Measurements from ENCODE around the gene C16orf92. TPM values are rescaled to one million over a fixed set of nuclear protein-coding genes. Genes with fewer than 3 reads are reported as not detected.
A peak's percentile ranks its signal among the peaks of the same experiment; 100 is the strongest.

The C16orf92 gene
- polyA plus RNA-seq, 1 donor from 2014 or later: not detected

DNA sequence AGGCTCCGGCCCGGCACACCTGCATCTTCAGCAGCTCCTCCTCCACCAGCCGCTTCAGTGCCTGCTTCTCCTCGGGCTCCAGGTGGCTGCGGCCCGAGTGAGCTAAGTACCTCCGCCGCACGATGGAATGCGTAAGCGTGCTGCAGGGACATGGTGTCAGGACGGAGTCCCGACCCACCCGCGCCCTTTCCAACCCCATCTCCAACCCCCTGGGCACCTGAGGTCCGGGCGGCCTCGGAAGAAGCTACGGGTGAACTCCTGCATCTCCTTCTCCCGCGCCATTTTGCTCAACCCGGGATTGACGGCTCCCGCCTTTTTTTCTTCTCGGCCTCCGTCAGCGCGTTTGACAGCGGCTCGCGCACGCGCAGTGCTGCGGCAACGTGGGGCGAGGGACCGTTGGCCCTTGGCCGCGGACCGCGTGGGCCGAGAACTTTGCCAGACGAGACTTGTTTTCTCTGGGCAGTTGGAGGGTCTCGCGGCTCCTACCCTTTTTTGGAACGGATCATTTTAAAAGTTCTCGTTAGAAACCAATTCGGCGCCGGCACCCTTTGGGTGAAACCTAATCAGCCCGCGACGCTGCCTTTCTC, 27.6 kb upstream of the C16orf92 start, which contains the start of gene HIRIP3:
TSS of gene HIRIP3 (minus strand) at position 294 of the 587 bp plus-strand sequence. CDS start at position 282, 12 bp downstream.
- no peak for TF ChIP-seq EZH2 (IDR thresholded peaks at IDR 0.05; ENCODE audit: borderline replicate concordance, insufficient read depth, low read length, poor library complexity, severe bottlenecking)
- TF ChIP-seq, protein P1, sequence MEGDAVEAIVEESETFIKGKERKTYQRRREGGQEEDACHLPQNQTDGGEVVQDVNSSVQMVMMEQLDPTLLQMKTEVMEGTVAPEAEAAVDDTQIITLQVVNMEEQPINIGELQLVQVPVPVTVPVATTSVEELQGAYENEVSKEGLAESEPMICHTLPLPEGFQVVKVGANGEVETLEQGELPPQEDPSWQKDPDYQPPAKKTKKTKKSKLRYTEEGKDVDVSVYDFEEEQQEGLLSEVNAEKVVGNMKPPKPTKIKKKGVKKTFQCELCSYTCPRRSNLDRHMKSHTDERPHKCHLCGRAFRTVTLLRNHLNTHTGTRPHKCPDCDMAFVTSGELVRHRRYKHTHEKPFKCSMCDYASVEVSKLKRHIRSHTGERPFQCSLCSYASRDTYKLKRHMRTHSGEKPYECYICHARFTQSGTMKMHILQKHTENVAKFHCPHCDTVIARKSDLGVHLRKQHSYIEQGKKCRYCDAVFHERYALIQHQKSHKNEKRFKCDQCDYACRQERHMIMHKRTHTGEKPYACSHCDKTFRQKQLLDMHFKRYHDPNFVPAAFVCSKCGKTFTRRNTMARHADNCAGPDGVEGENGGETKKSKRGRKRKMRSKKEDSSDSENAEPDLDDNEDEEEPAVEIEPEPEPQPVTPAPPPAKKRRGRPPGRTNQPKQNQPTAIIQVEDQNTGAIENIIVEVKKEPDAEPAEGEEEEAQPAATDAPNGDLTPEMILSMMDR (IDR thresholded peaks at IDR 0.05; ENCODE audit: poor library complexity, severe bottlenecking): no peak
- TF ChIP-seq TAF1 (IDR thresholded peaks at IDR 0.05; ENCODE audit: low read depth): peak; percentile 73
- TF ChIP-seq SMC3 (conservative IDR thresholded peaks at IDR 0.05; ENCODE audit: poor library complexity): peak; percentile 30
- TF ChIP-seq RAD21 (conservative IDR thresholded peaks at IDR 0.05): no peak
- peak; percentile 48 for TF ChIP-seq POLR2AphosphoS5 (IDR thresholded peaks at IDR 0.05)
- TF ChIP-seq, protein P2, sequence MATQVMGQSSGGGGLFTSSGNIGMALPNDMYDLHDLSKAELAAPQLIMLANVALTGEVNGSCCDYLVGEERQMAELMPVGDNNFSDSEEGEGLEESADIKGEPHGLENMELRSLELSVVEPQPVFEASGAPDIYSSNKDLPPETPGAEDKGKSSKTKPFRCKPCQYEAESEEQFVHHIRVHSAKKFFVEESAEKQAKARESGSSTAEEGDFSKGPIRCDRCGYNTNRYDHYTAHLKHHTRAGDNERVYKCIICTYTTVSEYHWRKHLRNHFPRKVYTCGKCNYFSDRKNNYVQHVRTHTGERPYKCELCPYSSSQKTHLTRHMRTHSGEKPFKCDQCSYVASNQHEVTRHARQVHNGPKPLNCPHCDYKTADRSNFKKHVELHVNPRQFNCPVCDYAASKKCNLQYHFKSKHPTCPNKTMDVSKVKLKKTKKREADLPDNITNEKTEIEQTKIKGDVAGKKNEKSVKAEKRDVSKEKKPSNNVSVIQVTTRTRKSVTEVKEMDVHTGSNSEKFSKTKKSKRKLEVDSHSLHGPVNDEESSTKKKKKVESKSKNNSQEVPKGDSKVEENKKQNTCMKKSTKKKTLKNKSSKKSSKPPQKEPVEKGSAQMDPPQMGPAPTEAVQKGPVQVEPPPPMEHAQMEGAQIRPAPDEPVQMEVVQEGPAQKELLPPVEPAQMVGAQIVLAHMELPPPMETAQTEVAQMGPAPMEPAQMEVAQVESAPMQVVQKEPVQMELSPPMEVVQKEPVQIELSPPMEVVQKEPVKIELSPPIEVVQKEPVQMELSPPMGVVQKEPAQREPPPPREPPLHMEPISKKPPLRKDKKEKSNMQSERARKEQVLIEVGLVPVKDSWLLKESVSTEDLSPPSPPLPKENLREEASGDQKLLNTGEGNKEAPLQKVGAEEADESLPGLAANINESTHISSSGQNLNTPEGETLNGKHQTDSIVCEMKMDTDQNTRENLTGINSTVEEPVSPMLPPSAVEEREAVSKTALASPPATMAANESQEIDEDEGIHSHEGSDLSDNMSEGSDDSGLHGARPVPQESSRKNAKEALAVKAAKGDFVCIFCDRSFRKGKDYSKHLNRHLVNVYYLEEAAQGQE (IDR thresholded peaks at IDR 0.05; ENCODE audit: borderline replicate concordance): peak; percentile 80
- TF ChIP-seq MXI1 (conservative IDR thresholded peaks at IDR 0.05; ENCODE audit: poor library complexity, severe bottlenecking): peak; percentile 94
- TF ChIP-seq EP300 (conservative IDR thresholded peaks at IDR 0.05; ENCODE audit: poor library complexity, severe bottlenecking): no peak
- H3K27ac ChIP-seq (ENCODE audit: low read length): peak within 1 kb of the TSS; percentile 97
- peak within 1 kb of the TSS; percentile 96 for H3K9ac ChIP-seq (ENCODE audit: low read length)
- peak within 1 kb of the TSS; percentile 80 for H3K4me2 ChIP-seq (ENCODE audit: low read length)
- peak within 1 kb of the TSS; percentile 96 for H2AFZ ChIP-seq (ENCODE audit: low read depth, low read length)
- peak within 1 kb of the TSS; percentile 94 for H3K4me3 ChIP-seq (ENCODE audit: low read length)
- H3K9me2 ChIP-seq (ENCODE audit: insufficient read depth, low read length): no peaks in the 10 kb centered on the region
- no peaks in the 10 kb centered on the region for H3K27me3 ChIP-seq (ENCODE audit: insufficient read depth, low read depth, low read length)
- no peaks in the 10 kb centered on the region for H3F3A ChIP-seq (ENCODE audit: insufficient read depth, low read length, poor library complexity, severe bottlenecking)
- H4K20me1 ChIP-seq (ENCODE audit: insufficient read depth): no peaks in the 10 kb centered on the region
- H3K79me2 ChIP-seq (replicated peaks; ENCODE audit: insufficient read depth, low read length): peaks cover 7% of the 10 kb centered on the region
- no peaks in the 10 kb centered on the region for H3K9me3 ChIP-seq (ENCODE audit: low read length)
- H3K36me3 ChIP-seq (ENCODE audit: insufficient read depth, low read length): no peaks in the 10 kb centered on the region

DNA sequence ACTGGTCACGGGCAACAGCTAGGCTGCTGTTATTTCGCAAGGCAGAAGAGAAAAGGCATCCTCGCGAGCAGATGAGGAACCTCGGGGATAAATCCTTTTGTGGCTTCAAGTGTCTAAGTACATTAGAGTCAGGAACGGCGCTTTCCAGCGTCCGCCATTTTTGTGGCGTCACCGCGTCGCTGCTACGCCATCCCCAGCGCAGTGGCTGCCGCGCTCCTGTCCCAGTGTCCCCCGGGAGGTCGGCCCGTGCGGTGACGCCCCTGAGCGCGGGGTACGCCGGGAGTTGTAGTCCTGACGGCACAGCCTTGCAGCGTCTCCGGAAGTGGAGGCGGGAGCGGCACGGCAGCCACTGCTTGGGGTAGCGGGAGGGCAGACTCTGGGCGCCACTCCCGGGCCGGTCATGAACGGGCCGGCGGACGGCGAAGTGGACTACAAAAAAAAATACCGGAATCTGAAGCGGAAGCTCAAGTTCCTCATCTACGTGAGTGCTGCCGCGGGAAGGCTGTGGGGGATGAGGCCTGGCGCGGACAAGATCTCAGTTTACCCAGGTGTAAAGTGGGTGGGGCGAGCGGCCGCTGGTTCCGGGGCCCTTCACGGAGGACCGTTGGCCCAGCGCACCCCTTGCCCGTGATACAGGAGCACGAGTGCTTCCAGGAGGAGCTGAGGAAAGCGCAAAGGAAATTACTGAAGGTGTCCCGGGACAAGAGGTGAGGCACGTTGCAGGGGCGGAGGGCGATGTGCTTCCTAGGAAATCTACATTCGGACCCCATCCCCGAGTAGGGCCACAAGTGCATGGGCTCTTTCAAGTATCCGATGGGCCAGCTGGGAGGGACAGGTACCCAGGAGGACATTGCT, 26.9 kb upstream of the C16orf92 start, which contains the start of gene INO80E:
TSS of gene INO80E (plus strand) at position 331 of the 855 bp plus-strand sequence. CDS start at position 401, 70 bp downstream.
- H3K9ac ChIP-seq (ENCODE audit: low read length): peak within 1 kb of the TSS; percentile 96

More for the DNA sequence above, 26.9 kb upstream of the C16orf92 start, which contains the start of gene INO80E:
- no peaks in the 10 kb centered on the region for H3K27me3 ChIP-seq (ENCODE audit: insufficient read depth, low read depth, low read length)
- H3K79me2 ChIP-seq (replicated peaks; ENCODE audit: insufficient read depth, low read length): peaks cover 7% of the 10 kb centered on the region
- no peaks in the 10 kb centered on the region for H3F3A ChIP-seq (ENCODE audit: insufficient read depth, low read length, poor library complexity, severe bottlenecking)
- no peaks in the 10 kb centered on the region for H3K36me3 ChIP-seq (ENCODE audit: insufficient read depth, low read length)
- H3K4me2 ChIP-seq (ENCODE audit: low read length): peak within 1 kb of the TSS; percentile 80
- H2AFZ ChIP-seq (ENCODE audit: low read depth, low read length): peak within 1 kb of the TSS; percentile 96
- peak within 1 kb of the TSS; percentile 94 for H3K4me3 ChIP-seq (ENCODE audit: low read length)
- H3K9me3 ChIP-seq (ENCODE audit: low read length): no peaks in the 10 kb centered on the region
- no peaks in the 10 kb centered on the region for H4K20me1 ChIP-seq (ENCODE audit: insufficient read depth)
- H3K9me2 ChIP-seq (ENCODE audit: insufficient read depth, low read length): no peaks in the 10 kb centered on the region
- H3K27ac ChIP-seq (ENCODE audit: low read length): peak within 1 kb of the TSS; percentile 97
- TF ChIP-seq SMC3 (conservative IDR thresholded peaks at IDR 0.05; ENCODE audit: poor library complexity) (peak; percentile 37), TAF1 (IDR thresholded peaks at IDR 0.05; ENCODE audit: low read depth) (no peak), RAD21 (conservative IDR thresholded peaks at IDR 0.05) (peak; percentile 51), MXI1 (conservative IDR thresholded peaks at IDR 0.05; ENCODE audit: poor library complexity, severe bottlenecking) (peak; percentile 73), EZH2 (IDR thresholded peaks at IDR 0.05; ENCODE audit: borderline replicate concordance, insufficient read depth, low read length, poor library complexity, severe bottlenecking) (no peak), EP300 (conservative IDR thresholded peaks at IDR 0.05; ENCODE audit: poor library complexity, severe bottlenecking) (peak; percentile 79), POLR2AphosphoS5 (IDR thresholded peaks at IDR 0.05) (peak; percentile 87)
- TF ChIP-seq, protein P2 (IDR thresholded peaks at IDR 0.05; ENCODE audit: borderline replicate concordance): peak; percentile 12
- TF ChIP-seq, protein P1 (IDR thresholded peaks at IDR 0.05; ENCODE audit: poor library complexity, severe bottlenecking): peak; percentile 30
